ENCODE results near the gene NOTCH2NLA.
"Not testable (repeated sequence)": the region's sequence is repeated elsewhere in the genome, so short reads cannot be mapped to it uniquely, and the experiment has no call there.

DNA sequence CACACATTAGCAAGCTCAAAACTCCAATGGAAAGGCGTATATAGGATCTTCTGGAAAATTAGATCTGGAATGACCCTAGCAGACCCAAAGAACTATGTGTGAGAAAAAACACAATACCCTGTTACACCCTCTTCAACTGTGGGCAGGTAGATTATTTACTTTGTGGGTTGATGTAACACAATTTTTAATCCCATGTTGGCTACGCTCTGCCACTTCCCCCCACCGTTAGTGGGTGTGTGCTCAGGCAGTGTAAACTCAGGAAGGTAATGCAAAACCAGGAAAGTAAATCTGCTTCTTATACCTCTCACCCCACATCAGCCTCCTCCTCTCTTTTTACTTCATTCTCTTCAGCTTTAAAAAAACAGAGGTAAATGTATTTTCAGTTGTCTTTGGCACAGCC lies 45.3 kb upstream of the NOTCH2NLA start:
- TF ChIP-seq LEF1 (IDR thresholded peaks at IDR 0.05; ENCODE audit: borderline replicate concordance); CTBP1 (IDR thresholded peaks at IDR 0.05; ENCODE audit: borderline replicate concordance); TARDBP (IDR thresholded peaks at IDR 0.05): not testable (repeated sequence)

All from HEK293T (cell line).